ENCODE measurements around the gene PLLP. TPM values are rescaled to one million over a fixed set of nuclear protein-coding genes. Genes with fewer than 3 reads are reported as not detected.

PLLP gene
- total and polyA plus RNA-seq, 2 donors, result 2.5 to 9.5 TPM

DNA sequence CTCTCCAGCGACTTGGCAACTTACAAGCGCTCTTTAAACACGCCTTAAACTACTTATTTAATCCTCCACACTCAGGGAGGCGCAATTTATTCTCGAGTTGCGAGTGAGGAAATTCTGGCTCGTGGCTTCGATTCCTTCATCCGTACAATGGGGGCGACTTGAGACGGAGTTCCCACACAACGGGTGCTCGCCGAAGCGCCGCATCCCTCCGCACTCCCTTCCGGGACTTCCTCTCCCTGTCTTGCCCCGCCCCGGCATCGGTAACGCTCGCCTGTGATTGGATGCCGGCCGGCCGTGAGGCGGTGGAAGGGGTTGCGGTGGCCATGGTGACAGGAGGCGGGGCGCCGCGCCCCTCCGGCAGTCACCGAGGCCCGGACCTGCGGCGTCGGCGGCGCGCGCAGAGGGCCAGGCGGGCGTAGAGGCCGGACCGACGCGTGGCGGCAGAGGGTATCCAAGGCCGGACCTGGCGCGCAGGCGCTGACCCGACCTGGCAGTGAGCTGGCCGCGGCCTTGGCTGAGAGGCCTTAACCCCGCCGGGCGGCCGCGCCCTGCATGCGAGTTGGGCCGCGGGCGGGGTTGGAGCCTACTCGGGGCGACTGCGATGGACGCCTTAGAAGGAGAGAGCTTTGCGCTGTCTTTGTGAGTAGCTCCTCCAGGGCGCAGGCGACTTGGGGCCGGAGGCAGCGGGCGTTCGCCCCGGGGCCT is 39.6 kb downstream of the PLLP start, which contains the start of gene ARL2BP:
ARL2BP (plus strand) TSS at position 493 of the 705 bp plus-strand sequence; CDS start at position 602, 109 bp downstream.
- peak within 1 kb of the TSS; percentile 86 for H3K4me3 ChIP-seq (ENCODE audit: low read depth, low read length)
- under 1% methylated on average over 77 of the region's 77 CpGs for WGBS
- H3K27ac ChIP-seq (ENCODE audit: low read depth), result peak within 1 kb of the TSS; percentile 86
- peak; percentile 89 for DNase-seq (ENCODE audit: extremely low spot score)
- peaks cover 4% of the 10 kb centered on the region for H3K36me3 ChIP-seq (ENCODE audit: insufficient read depth)
- H3K4me1 ChIP-seq (ENCODE audit: insufficient read depth), result no peaks in the 10 kb centered on the region

DNA sequence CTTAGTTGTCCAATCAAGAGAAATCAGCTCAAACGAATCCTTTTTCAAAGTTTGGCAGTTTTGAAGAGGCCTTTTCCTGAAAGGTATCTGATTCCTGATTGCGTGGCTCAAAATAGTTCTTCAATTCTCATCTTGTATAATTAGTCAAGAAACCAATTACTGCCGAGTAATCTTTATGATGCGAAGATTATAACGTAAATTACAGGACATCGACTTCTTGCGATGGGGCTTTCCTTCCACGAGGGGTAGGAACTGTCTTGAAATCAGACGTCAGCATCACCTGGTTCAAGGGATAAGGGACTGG is 40.1 kb downstream of the PLLP start:
- WGBS, result 9% methylated on average over 9 of the region's 9 CpGs
- Histone ChIP-seq H3K4me1 (ENCODE audit: insufficient read depth) (no peaks in the 10 kb centered on the region), H3K27ac (ENCODE audit: low read depth) (peak overlapping the region; percentile 66), H3K36me3 (ENCODE audit: insufficient read depth) (peaks cover 4% of the 10 kb centered on the region), H3K4me3 (ENCODE audit: low read depth, low read length) (peak overlapping the region; percentile 39)
- DNase-seq (ENCODE audit: extremely low spot score), result no peak

DNA sequence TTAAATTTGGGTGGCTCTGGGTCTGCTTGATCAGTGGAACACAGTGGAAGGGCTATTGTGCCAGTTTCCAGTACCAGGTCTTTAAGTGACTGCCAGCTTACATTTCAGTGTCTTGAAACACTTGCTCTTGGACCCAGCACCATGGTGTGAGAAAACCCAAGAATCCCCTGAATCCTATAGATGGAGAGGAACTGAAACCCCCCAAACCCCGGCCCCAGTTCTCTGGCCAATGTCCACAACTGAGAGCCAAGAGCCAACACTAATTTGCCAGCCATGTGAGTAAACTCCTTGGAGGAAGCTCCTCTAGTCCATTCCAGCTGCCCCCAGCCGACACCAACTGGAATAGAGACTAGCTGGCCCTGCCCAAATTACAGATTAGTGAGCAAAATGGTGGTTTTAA is 41.8 kb downstream of the PLLP start:
- Histone ChIP-seq H3K4me3 (ENCODE audit: low read depth, low read length) (no peak overlapping the region), H3K4me1 (ENCODE audit: insufficient read depth) (no peaks in the 10 kb centered on the region), H3K36me3 (ENCODE audit: insufficient read depth) (peaks cover 4% of the 10 kb centered on the region), H3K27ac (ENCODE audit: low read depth) (no peak overlapping the region)
- 85% methylated on average over 2 of the region's 2 CpGs for WGBS
- DNase-seq (ENCODE audit: extremely low spot score), result no peak

DNA sequence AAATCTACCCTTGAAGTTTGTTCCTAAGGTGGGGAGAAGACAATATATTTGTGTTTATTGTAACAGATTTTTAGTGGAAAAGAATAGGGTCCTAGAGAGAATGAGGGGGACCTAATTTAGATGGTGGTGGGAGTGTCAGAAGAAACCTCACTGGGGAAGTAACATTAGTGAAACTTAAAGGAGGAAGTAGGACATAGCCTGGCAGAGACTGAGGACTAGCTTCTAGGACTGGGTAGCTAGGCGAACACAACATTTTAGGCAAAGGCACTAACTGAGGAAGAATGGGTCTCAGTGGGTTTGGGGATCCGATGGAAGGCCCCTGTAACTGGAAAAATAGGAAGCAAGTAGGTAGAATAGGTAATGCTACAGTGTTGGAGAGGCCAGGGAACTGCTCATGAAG is 43.6 kb downstream of the PLLP start:
- no peaks in the 10 kb centered on the region for H3K4me1 ChIP-seq (ENCODE audit: insufficient read depth)
- WGBS, result 93% methylated on average over 2 of the region's 2 CpGs
- peaks cover 2% of the 10 kb centered on the region for H3K36me3 ChIP-seq (ENCODE audit: insufficient read depth)
- H3K4me3 ChIP-seq (ENCODE audit: low read depth, low read length), result no peak overlapping the region
- no peak for DNase-seq (ENCODE audit: extremely low spot score)
- no peak overlapping the region for H3K27ac ChIP-seq (ENCODE audit: low read depth)

DNA sequence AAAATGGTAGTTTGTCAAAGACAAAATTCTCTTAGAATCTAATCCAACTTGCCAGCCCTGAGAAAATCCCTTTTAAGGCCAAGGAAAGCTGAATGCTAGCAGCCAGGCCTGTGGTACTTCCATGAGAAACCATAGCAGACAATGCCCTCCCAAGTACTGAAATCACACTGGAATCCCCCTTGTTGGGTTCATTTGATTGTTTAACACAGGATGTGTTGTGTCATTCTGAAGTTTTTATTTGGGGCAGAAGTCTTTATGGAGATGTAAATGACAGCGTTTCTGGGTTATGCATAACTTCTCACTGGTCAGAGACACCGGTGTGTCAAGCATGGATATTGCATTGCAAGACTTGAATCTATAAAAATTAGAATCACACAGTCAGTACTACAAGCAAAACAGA is 45.4 kb downstream of the PLLP start:
- Histone ChIP-seq H3K36me3 (ENCODE audit: insufficient read depth) (peaks cover 2% of the 10 kb centered on the region), H3K4me1 (ENCODE audit: insufficient read depth) (no peaks in the 10 kb centered on the region), H3K27ac (ENCODE audit: low read depth) (no peak overlapping the region), H3K4me3 (ENCODE audit: low read depth, low read length) (no peak overlapping the region)
- no peak for DNase-seq (ENCODE audit: extremely low spot score)
- WGBS, result 76% methylated on average over 2 of the region's 2 CpGs

DNA sequence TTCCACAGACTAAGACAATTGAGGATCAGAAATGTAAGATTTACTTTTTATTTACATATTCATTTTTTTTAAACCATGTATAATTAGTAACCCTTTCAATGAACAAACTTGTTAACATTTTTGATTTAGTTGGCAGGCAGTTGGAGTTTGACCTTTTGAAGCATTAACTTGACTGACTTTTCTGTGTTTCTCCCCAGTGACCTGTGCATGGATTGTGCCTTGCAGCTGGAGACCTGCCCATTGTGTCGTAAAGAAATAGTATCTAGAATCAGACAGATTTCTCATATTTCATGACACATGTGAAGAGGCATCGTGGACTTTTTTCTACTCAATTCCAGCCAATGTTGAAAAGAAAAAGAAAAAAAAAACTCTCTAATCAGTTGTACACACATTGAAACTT is 45.8 kb downstream of the PLLP start:
- WGBS, result 74% methylated on average over 2 of the region's 2 CpGs
- Histone ChIP-seq H3K27ac (ENCODE audit: low read depth) (no peak overlapping the region), H3K36me3 (ENCODE audit: insufficient read depth) (peaks cover 2% of the 10 kb centered on the region), H3K4me3 (ENCODE audit: low read depth, low read length) (no peak overlapping the region), H3K4me1 (ENCODE audit: insufficient read depth) (no peaks in the 10 kb centered on the region)
- no peak for DNase-seq (ENCODE audit: extremely low spot score)

DNA sequence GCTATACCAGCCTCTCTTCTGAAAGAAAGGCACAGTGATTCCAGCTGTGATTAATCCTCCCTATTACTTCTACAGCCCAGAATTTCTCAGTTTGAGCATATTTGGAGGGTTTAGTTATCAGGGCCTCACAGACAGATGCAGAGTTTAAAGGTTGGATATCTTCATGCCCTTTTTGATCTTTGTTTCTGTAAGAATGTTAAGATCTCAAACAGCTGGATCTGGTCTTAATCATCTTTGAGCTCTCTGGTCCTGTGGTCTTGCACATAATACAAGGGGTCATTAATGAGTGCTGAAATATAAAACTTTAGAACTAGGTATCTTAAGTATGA is 48.5 kb downstream of the PLLP start:
- Histone ChIP-seq H3K27ac (ENCODE audit: low read depth) (no peak overlapping the region), H3K4me1 (ENCODE audit: insufficient read depth) (no peaks in the 10 kb centered on the region), H3K4me3 (ENCODE audit: low read depth, low read length) (no peak overlapping the region), H3K36me3 (ENCODE audit: insufficient read depth) (peaks cover 2% of the 10 kb centered on the region)
- DNase-seq (ENCODE audit: extremely low spot score), result no peak

DNA sequence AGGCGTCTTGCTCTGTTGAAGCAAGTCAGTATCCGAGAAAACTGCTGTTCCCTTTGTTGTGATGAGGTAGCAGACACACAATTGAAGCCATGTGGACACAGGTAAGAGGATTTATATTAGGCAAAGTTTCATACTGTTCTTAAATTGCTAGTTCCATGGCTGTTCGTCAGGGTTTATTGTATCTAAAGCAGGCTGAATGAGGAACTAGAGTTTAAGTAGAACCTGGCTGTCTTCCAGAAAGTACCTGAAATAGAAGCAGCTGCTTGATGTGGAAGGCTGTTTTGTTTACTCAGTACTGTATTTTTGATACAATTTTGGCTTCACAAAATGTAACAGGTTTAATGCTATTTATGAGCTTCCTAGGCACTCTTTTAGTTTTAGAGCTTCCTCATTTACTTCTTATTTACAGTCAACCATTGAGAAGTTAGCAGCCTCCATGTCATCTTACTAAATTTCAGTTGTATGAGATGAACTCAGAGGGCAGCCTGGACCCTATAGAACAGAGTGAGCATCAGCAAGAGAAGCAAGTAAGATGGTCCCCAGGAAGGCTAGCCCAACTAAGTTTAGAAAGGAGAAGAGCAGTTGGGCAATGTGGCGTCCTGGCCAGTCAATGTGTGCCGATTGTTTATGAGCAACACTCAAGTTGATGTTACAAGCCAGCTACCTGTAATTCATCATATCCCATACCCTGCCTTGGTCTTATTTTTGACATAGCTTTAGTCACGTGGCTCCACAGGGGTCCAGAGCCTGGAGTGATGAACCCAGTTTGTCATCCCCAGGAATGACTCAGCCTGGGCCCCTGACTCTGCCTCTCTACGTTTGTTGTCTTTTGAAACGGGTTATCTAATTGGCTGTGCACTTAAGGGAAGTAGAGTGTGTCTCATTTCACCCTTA is 49.1 kb downstream of the PLLP start:
- Histone ChIP-seq H3K4me3 (ENCODE audit: low read depth, low read length) (no peak overlapping the region), H3K27ac (ENCODE audit: low read depth) (no peak overlapping the region), H3K36me3 (ENCODE audit: insufficient read depth) (peaks cover 2% of the 10 kb centered on the region), H3K4me1 (ENCODE audit: insufficient read depth) (no peaks in the 10 kb centered on the region)
- WGBS, result 78% methylated on average over 8 of the region's 8 CpGs
- DNase-seq (ENCODE audit: extremely low spot score), result peak; percentile 28

DNA sequence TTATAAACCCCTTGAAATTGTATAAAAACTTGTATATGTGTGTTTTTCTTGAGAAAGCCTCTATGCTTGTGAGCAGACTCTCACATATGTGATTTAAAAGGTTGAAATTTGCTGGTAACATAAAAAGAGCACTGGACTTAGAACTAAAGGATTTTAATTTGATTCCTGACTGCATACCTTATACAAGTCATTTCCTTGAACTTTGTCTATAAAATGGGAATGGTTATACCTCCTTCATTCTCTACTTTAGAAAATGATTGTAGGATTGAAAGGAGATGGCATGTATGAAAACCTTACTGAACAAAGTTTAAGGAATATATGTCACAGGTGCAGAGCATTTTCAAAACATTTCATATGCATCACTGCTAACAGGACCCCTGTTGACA is 49.8 kb downstream of the PLLP start:
- Histone ChIP-seq H3K4me3 (ENCODE audit: low read depth, low read length) (no peak overlapping the region), H3K36me3 (ENCODE audit: insufficient read depth) (peaks cover 2% of the 10 kb centered on the region), H3K27ac (ENCODE audit: low read depth) (no peak overlapping the region), H3K4me1 (ENCODE audit: insufficient read depth) (no peaks in the 10 kb centered on the region)
- no peak for DNase-seq (ENCODE audit: extremely low spot score)

DNA sequence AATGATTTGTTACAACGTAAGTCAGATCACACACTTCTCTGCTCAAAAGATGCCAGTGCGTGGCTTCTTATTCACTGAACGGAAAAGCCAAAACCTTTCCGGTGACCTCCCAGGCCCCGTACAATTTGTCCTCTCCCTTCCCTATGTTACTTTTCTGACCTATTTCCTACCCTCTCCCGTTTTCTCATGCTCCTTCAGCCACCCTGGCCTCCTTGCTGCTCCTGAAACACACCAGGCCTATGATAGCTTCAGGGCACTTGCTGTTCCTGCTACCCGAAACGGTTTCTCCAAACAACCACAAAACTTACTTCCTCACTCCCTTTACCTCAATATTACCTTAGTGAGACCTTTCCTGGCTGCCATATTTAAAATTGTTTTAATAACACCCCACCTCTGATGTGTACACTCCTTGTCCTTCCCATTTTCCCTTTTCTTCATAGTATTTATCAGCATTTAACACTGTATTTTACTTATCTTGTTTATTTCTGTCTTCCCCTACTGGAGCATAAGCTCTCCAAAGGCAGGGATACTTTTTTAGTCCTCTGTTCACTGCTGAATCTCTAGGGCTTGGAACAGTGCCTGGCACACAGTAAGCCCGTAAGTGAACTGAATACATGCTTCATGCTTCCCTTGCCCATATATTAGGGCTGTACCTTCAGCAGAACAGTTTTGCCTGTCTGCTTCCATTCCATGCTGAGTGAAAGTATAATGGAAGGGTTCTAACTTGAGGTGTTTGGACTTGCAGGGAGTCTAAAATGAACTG is 50.3 kb downstream of the PLLP start:
- no peaks in the 10 kb centered on the region for H3K4me1 ChIP-seq (ENCODE audit: insufficient read depth)
- peaks cover 4% of the 10 kb centered on the region for H3K36me3 ChIP-seq (ENCODE audit: insufficient read depth)
- no peak overlapping the region for H3K4me3 ChIP-seq (ENCODE audit: low read depth, low read length)
- 91% methylated on average over 9 of the region's 9 CpGs for WGBS
- DNase-seq (ENCODE audit: extremely low spot score), result no peak
- H3K27ac ChIP-seq (ENCODE audit: low read depth), result no peak overlapping the region

DNA sequence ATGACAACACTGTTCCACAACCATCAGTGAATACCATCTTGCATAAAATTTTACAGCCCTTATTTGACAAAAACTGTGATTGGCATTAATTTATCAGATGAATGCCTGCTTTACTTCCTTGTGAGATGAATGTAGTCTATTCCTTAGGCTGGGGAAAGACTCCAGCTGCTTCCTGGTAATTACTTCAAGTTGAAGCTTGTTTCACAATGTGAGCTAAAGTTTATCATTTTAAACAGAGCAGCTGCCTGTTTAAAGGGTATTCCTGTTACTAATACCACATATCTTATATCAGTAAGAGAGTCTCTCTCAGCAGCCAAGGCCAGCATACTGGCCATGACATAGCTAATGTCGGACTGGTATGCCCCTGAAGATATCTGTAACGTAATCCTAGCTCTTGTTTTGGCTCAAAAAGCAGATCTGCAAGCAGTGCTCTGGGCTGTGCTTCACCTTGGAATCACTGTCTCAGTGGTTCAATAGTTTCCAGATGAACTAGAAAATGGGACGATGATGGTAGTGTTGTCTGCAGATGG is 52.6 kb downstream of the PLLP start:
- DNase-seq (ENCODE audit: extremely low spot score), result peak; percentile 31
- Histone ChIP-seq H3K4me1 (ENCODE audit: insufficient read depth) (no peaks in the 10 kb centered on the region), H3K4me3 (ENCODE audit: low read depth, low read length) (no peak overlapping the region), H3K36me3 (ENCODE audit: insufficient read depth) (peaks cover 6% of the 10 kb centered on the region), H3K27ac (ENCODE audit: low read depth) (no peak overlapping the region)
- 82% methylated on average over 3 of the region's 3 CpGs for WGBS

DNA sequence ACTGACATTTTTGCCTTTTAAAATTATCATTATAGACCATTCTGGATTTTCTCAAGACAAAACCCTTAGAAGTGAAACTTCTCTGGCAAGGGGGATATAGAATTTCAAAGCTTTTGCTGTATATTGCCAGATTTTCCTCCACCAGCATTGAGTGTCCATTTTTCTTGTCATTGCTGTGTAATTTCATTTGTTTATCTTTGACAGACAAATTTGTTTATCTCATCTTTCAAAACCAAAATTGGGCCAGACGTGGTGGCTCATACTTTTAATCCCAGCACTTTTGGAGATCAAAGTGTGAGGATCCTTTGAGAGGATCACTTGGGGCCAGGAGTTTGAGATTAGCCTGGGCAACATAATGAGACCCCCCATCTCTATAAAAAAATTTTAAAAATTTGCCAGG is 55.4 kb downstream of the PLLP start:
- Histone ChIP-seq H3K36me3 (ENCODE audit: insufficient read depth) (peaks cover 6% of the 10 kb centered on the region), H3K4me1 (ENCODE audit: insufficient read depth) (no peaks in the 10 kb centered on the region), H3K4me3 (ENCODE audit: low read depth, low read length) (no peak overlapping the region), H3K27ac (ENCODE audit: low read depth) (no peak overlapping the region)
- 53% methylated on average over 1 of the region's 1 CpG for WGBS
- DNase-seq (ENCODE audit: extremely low spot score), result no peak

DNA sequence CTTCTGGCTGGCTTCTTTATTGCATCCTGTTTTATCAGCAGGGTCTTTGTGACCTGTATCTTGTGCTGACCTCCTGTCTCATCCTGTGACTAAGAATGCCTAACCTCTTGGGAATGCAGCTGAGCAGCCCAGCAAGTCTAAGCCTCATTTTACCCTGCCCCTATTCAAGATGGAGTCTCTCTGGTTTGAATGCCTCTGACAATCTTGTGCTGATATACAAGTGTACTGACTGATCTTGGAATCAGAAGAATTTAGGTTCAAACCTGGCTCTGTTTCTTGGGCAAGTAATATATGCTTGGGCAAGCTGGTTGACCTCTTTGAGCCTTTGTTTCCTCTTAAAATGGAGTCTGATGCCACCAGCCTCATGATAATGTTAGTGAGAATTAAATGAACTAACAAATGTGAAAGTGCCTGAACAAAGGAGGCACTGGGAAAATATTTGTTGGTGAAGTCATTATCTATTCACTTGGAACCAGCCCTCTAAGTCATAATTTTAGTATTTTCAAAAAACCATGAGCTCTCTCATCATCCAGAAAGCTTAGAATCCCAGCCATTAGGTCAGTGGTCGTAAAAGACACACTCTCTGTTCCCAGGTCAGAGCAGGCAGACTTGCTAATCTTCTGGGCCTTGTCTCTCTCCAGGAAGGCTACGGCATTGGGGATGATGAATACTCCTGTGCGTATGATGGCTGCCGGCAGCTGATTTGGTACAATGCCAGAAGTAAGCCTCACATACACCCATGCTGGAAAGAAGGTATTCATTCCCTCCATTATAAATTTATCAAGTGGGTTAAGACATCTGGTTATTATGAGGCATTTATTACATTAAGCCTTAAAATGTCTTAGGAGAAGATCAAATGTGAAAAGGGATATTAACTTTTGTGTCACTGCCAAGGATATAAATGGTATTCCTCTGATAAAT is 57.5 kb downstream of the PLLP start:
- Histone ChIP-seq H3K4me1 (ENCODE audit: insufficient read depth) (no peaks in the 10 kb centered on the region), H3K4me3 (ENCODE audit: low read depth, low read length) (no peak overlapping the region), H3K36me3 (ENCODE audit: insufficient read depth) (peaks cover 6% of the 10 kb centered on the region), H3K27ac (ENCODE audit: low read depth) (no peak overlapping the region)
- DNase-seq (ENCODE audit: extremely low spot score), result no peak
- WGBS, result 68% methylated on average over 4 of the region's 4 CpGs
